Stimulated activated CD8-positive, alpha-beta memory T cell treated with anti-CD3 and anti-CD28 coated beads, Interleukin-15, amount 100 ng/mL, for 24 hours (primary cell): ENCODE results near the gene FOXC1.
A peak's percentile ranks its signal among the peaks of the same experiment; 100 is the strongest.

Experiments used
- DNase-seq: peaks from one replicate; pipeline ENCODE4 v3.0.0-alpha.2; 2020; ENCODE audit warnings: low read depth

The FOXC1 gene

DNA sequence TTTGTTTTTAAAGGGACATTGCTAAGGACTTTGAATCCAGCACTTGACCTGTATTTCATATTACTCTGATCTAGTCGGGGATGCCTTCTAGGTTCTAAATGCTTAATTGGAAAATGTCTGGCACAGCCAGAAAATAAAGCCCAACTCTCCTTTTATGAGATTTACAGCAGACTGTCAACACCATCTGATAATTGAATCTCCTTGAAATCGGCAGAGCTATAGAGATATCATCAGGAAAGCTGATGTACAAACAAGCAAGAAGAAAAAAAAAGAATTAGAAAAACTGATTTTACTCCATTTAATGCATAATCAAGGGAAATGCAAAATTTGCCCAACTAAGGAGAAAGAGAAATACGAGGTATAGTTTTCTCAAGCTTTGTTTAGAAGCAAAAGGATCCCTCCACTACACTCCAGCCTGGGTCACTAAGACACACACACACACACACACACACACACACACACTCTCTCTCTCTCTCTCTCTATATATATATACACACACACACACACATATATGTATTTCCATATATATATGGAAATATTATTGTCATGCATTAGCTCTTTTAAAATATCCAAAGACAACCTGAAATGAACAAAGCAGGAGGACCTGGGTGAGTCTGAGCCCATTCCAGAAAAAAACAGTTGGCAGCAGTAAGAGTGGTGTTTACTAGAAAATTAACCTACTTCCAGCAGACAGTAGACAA lies 9.5 kb upstream of the FOXC1 start:
- no peak for DNase-seq

DNA sequence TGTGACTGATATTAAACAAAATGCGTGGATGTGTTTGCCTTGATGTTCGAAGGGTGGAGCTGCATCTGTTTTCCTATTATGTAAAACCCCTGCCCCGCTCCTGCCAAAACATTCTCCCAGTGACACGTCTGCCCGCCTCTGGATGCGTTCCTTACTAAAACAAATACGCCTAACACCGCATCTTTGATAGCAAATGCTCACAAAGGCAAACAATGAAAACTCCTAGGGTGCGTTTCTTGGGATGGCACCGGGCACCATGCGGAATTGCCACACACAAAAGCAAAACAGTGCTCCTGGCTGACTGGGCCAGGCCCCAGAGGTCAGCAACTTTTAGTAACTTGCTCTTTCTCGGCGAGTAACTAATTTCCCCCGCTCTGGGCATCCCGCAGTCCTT lies 9.0 kb upstream of the FOXC1 start:
- DNase-seq: no peak

DNA sequence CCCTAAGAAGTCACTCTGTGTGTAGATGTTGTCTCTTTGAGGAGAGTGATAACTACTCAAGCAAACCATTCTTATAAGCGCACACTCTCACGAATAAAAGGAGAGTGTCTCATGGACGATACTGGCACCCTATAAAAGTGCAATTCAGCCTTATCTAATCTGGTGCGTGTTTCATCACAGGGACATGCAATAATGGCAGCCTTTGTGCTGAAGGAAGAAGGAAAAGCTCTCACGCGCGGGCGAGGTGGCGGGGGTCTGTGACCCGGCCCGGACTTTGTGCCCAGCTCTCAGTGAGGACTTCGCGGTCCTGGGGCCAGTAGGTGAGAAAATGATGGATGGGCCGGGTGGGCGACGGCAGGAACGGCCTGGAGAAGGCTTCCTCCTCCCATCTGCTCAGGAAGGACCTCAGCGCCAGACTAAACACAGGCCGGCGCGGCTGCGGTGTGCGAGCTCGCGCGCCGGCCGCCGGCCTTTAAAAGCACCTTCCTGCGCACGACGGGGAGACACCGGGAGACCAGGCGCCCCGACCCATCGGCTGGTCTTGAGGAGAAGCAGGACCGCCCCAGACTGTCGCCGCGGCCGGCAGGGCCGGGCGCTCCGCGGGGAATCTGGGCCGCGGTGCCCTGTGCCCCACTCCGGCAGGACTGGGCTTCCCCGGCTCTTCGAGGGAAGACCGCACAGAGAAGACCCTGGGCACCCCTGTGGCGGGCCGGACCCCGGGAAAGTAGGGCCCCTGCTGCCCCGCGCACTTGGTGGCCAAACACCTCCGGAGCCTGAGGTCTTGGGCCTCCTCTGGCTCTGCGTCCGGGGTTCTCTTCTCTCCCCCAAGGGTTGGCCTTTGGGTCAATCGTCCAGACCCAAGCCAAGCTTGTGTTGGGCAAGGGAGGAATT lies 8.3 kb upstream of the FOXC1 start:
- no peak for DNase-seq

DNA sequence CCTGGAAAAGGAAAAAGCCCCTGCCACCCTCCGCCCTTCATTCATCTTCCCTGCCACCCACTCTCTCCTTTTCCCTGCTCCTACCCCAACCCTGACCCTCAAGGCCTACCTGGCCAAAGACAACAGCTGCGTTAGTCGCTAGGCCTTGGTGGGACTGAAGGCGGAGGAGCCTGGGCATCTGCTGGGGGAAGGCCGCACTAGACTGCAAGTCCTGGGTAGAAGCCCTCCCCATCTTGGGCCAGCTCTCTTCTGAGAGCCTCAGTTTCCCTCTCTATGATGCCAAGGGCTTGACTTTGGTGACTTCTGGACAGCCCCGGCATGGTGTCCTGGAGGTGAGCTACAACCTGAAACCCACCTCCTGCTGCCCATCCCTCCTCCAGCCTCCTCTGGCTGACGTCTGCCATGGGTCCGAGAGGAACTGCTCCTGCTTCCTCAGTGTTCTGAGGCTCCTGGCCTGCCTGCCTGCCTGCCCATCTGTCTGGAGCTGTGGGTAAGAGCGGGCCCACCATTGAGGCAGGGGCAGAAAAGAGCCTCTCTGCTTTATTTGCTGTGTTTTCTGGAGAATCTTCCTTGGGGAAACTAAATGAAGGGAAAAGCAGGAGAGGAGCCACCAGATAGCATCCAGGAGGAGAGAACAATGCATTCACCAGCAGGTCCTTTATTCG lies 7.5 kb upstream of the FOXC1 start:
- DNase-seq: no peak

DNA sequence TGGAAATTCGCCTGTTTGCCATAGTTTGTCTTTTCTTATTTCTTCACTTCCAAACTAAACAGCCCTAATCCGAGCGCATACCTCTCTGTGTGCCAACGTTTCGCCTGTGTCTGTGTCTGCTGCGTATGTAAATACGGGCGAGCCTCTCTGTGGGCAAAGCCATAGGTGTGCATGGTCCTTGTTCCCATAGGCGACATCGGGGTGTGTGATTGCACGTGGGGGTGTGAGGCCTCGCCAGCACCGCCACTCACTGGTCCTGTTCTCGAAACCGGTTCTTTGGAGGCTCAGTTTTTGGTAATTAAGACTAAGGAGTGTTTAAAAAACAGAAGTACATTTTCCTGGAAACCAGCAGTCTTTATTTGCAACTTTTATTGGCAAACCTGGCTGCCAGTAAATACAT lies 6.0 kb upstream of the FOXC1 start:
- DNase-seq: no peak

DNA sequence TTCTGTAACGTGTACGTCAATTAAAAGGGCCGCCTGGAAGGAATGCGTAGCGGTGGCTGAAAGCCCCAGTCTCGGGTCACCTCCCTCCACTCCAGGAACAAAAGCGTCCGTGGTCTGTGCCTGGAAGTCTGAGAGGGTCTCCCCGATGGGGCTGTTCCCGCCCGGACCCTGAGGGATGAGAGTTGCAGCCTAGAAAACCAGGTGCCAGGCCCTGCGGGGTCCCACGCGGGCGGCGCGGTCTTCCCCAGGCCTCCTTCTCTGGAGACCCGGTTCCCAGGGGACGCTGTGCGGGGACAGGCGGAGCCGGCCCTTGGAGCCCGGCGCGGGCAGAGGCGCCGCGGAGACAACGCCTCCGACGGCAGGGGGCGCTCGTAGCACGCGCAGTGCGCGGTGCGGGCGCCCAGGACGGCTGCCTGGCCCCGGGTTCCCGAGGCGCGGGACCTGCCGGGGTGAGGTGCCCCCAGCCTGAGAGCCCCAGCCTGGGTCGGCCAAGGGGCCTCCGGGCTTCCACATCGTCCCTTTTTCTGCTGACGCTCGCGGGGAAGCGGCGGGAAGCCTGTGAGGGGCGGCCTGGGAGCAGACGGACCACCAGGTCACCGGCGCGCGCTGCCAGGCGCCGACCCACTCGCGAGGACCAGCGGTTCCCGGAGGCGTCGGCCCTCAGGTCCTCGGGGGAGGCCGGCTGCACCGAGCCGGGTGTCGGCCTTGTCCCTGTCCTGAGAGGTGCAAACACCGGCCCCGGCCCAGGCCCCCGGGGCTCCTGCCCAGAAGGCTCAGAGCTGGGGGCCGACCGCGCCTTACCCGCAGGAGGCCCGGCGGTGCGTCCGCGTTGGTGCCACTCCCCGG lies 5.3 kb upstream of the FOXC1 start:
- DNase-seq: peak; percentile 69

DNA sequence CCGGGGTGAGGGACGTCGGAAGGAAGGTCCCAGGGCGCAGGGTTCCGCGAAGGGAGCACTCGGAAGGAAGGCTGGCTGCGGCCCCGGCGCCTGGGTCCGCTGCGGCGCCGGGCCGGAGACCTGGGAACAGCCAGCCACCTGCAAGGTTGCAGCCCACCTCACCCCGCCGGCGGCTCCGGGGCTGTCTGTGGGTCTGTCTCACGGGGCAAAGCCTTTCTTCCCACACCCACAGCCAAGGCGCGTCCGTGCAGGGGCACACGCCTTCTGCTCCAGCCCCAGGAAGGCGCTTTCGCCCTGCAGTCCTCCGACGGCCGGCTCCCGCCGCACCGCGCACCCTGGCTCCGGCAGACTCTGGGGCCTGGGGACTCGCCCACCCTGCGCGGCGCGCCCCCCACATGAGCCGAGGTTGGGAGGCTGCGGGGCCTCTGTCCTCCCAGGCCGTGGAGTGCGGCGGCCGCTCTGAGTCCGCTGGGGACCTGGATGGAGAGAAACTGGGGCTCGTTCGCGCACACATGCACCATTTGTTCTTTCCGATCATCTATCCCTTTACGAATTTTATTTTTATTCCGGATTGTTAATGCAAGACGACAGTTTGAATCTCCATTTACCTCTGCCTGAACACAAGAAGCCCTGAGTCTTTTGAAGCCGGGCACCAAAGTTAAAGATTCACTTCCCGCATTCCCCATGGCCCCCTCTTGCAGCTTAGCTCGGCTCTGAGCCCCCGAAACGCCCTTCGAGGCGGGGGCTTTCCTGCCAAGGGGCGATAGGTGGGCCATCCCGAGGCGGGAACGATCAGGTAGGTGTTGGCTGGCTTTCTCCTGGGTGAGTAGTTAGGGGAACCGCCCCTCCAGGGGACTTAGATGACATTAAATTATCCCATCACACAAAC lies 4.5 kb upstream of the FOXC1 start:
- no peak for DNase-seq

DNA sequence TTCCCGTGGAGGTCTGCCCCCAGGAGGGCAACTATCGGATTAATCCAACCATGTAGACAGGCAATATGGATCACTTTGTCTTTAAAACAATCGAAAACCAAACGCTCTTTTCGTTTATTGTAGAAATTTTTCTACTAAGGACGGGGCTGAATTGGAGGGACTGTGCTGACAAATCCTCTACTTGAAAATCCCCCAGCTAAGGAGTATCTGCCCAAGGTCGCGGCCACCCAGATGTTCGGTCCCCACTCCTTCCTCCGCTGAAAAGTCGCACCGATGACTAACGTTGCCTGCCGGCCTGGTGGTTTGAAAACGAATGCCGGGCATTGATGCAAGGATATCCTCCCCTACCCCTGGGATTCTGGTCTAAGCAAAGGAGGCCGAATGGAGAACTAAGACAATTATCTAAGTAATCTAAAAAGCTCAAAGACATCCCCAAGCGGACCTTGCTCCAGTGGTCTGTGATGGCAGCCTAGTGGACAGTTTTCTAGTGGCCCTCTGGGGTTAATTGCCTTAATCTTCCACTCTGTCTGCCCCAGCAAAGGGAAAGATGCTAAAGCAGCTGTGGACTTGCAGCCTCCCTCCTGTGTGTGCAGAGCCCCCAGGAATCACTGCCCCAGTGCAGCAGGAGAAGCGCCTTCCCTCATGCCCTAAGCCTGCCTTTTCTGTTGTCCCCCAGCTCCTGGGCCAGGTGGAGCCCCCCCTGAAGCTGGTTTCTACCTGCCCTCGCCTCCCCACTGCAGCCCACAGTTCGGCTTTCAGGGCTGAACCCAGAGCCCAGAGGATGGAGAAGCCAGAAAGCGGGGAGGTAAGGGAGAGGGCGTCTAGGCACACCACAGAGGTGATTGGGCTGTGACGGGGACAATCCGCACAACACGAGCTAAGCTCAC lies 3.6 kb upstream of the FOXC1 start:
- no peak for DNase-seq

DNA sequence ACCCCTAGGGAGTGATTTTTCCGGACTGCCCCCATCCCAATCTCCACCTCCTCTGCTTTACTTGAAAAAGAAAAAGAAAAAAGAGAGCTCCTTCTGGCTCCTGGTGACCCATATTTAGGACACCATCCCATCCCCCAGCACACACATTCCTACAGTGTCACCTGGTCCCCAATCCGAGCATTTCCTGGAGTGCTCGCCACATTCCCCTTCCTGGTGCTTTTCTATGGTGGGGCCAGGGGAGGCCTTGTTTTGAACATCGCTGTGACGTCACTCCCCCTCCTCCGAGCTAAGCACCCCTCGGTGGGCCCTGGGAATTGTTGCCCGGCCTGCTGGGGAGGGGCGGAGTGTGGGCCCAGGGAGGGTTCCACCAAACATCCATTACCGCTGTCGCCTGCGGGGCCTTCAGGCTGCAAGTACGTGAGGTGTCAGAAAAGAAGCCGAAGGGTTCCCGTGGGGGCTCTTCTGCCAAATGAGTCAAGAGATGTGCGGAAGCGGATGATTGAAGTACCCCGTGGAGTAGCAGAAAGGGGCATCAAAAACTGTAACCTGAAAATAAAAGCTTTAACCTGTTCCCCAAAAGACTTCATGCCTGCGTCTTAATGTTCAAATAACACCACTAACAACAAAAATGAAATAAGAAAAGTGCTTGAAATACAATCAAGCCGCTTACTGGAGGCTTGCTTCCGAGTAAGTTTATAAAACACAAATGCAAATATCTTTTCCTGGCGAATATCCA lies 2.8 kb upstream of the FOXC1 start:
- no peak for DNase-seq

DNA sequence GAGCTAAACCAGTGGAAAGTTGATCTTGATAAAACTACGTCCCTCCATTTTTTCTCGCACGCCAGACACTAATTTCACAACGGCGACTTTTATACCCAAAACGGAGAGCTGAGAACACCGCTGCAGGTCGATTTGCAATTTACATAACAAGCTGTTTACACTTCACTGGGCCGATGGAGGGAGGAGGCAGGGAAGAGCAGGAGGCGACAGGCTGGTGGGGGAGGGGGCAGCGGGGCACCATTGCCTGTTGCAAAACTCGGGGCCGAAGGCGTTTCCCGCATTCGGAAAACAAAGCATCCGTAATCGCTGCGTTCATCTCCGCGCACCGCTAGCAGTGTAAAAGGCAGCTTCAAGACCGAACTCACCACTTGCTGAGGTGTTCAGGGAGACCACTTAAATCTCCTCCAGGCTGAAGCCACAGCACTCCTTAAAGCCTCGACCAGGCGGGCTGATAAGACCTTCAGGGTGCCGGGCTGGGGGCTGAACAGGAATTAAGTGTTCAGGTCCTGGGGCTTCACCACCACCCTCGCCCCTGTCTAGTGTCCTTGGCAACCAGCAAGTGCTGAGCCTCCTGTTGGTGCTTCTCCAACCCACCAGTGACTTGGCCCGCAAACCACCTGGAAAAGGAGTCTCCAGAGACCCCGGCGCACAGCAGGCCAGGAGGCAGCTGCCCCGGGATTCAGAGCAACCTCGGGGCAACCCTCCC lies 2.0 kb upstream of the FOXC1 start:
- DNase-seq: no peak

DNA sequence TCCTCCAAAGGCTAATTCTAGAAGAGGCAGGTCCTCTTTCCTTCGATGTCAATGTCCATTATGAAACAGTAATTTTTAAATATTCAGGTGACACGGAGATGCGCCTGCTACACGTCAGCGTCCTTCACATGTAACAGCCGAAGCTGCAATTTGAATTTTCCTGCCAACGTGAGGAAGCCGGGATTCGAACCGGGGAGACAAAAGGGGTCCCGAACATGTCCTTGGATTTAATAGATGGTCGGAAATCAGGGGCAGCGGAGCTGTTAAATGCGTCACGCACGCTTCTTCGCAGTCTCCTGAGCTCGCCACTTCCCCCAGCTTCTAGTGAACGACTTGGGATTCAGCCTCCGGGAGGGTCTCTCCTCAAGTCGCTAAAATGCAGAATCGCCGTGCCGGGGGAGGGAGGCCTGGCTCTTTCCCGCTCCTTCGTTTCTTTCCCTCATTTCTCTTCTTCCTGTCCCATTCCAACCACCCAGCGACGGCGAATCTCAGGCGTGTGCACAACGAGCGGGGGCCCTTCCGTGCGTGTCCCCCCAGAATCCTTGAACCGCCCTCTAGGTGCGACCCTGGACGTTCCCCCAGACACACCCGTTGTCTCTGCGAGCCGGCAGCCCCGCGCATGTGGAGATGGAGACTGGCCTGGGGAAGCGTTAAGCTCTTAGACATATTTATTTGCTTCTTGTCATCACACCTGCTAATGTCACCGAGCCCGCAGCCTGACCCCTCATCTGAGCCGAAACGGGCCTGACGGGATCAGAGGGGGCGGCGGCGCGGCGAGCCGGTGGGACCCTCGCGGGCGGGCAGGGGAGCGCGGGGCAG lies 1.3 kb upstream of the FOXC1 start:
- no peak for DNase-seq

DNA sequence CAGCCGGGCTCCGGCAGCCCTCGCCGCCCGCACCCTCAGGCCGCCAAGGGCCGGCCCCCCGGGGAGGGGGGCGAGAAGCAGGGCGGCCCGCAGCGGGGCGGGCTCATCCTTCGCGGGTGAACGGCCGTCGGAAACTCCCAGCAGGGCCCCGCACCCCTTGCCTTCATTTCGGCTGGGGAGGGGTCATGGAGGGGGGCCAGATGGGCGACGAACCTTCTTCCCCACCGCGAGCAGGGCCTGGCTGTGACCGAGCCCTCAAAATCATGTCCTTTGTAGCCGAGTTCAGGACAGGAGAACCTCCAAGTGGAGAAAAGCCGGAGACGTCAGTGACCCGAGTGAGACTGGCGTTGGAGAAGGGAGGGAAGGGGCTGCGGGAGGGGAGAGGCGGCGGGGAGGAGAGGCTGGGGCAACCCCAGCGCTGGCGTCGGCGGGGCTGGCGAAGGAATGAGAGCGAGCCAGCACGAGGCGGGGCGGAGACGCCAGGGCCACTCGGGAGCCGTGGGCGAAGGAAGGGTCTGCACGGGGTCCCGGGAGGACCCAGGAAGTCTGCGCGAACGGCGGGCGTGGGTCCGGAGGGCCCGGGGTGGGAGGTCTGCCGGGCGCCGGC lies 571 bp upstream of the FOXC1 start:
- no peak for DNase-seq

DNA sequence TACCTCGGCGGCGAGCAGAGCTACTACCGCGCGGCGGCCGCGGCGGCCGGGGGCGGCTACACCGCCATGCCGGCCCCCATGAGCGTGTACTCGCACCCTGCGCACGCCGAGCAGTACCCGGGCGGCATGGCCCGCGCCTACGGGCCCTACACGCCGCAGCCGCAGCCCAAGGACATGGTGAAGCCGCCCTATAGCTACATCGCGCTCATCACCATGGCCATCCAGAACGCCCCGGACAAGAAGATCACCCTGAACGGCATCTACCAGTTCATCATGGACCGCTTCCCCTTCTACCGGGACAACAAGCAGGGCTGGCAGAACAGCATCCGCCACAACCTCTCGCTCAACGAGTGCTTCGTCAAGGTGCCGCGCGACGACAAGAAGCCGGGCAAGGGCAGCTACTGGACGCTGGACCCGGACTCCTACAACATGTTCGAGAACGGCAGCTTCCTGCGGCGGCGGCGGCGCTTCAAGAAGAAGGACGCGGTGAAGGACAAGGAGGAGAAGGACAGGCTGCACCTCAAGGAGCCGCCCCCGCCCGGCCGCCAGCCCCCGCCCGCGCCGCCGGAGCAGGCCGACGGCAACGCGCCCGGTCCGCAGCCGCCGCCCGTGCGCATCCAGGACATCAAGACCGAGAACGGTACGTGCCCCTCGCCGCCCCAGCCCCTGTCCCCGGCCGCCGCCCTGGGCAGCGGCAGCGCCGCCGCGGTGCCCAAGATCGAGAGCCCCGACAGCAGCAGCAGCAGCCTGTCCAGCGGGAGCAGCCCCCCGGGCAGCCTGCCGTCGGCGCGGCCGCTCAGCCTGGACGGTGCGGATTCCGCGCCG lies 994 bp downstream of the FOXC1 start:
- DNase-seq: no peak

DNA sequence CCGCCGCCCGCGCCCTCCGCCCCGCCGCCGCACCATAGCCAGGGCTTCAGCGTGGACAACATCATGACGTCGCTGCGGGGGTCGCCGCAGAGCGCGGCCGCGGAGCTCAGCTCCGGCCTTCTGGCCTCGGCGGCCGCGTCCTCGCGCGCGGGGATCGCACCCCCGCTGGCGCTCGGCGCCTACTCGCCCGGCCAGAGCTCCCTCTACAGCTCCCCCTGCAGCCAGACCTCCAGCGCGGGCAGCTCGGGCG lies 1.5 kb downstream of the FOXC1 start:
- no peak for DNase-seq

DNA sequence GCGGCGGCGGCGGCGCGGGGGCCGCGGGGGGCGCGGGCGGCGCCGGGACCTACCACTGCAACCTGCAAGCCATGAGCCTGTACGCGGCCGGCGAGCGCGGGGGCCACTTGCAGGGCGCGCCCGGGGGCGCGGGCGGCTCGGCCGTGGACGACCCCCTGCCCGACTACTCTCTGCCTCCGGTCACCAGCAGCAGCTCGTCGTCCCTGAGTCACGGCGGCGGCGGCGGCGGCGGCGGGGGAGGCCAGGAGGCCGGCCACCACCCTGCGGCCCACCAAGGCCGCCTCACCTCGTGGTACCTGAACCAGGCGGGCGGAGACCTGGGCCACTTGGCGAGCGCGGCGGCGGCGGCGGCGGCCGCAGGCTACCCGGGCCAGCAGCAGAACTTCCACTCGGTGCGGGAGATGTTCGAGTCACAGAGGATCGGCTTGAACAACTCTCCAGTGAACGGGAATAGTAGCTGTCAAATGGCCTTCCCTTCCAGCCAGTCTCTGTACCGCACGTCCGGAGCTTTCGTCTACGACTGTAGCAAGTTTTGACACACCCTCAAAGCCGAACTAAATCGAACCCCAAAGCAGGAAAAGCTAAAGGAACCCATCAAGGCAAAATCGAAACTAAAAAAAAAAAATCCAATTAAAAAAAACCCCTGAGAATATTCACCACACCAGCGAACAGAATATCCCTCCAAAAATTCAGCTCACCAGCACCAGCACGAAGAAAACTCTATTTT lies 2.0 kb downstream of the FOXC1 start:
- no peak for DNase-seq
